CD4-positive, alpha-beta memory T cell (primary cell): ENCODE measurements around the gene SLC9C1. TPM values are rescaled to one million over a fixed set of nuclear protein-coding genes. Genes with fewer than 3 reads are reported as not detected.
A peak's percentile ranks its signal among the peaks of the same experiment; 100 is the strongest.

Source experiments
- CTCF ChIA-PET: fragments of 350-600 bp; sonication (Branson Sonifier 250); formaldehyde crosslinking; loops from one replicate; lab custom pipeline; 2021; ENCODE audit warnings: inconsistent platforms; ENCODE audit not compliant: partially characterized antibody; lab: Charles Lee
- POLR2A ChIA-PET: fragments of 350-600 bp; sonication (Branson Sonifier 250); formaldehyde crosslinking; loops from one replicate; lab custom pipeline; 2021; ENCODE audit not compliant: partially characterized antibody; lab: Charles Lee
- DNase-seq, 5 donors: peaks; one replicate each; pipeline versions ENCODE4 v3.0.0 to v3.0.0-alpha.2; 2020 to 2022; ENCODE audit warnings: mixed read lengths in 1 of 5
- H3K27ac ChIP-seq: one replicate; pipeline ENCODE4 v1.7.0; 2013; ENCODE audit warnings: low read depth, low read length
- H3K27me3 ChIP-seq: 2 replicates; pipeline ENCODE4 v1.7.0; 2013; ENCODE audit warnings: mild to moderate bottlenecking, low read length, moderate library complexity; ENCODE audit not compliant: insufficient read depth
- H3K36me3 ChIP-seq: 2 replicates; pipeline ENCODE4 v1.7.0; 2013; ENCODE audit warnings: mild to moderate bottlenecking, low read length, moderate library complexity; ENCODE audit not compliant: insufficient read depth
- H3K4me1 ChIP-seq: 2 replicates; pipeline ENCODE4 v1.7.0; 2013; ENCODE audit warnings: mild to moderate bottlenecking, low read length, moderate library complexity; ENCODE audit not compliant: insufficient read depth
- H3K4me3 ChIP-seq, 2 donors: one replicate each; pipeline ENCODE4 v1.7.0; 2013; ENCODE audit warnings: low read length in 2 of 2, mild to moderate bottlenecking in 1 of 2
- H3K9me3 ChIP-seq, 2 donors: one replicate each; pipeline ENCODE4 v1.7.0; 2013; ENCODE audit warnings: low read length in 2 of 2, control low read depth in 1 of 2; ENCODE audit not compliant: control insufficient read depth in 1 of 2
- H3K27ac Mint-ChIP-seq, 7 donors: one replicate each; pipeline ENCODE4 v1.8.0; 2020 to 2021; ENCODE audit warnings: mixed read lengths in 7 of 7, mild to moderate bottlenecking in 6 of 7, inconsistent platforms in 3 of 7, moderate library complexity in 3 of 7
- H3K27me3 Mint-ChIP-seq, 2 donors: one replicate each; pipeline ENCODE4 v1.8.0; 2020 to 2021; ENCODE audit warnings: mixed read lengths in 2 of 2
- H3K36me3 Mint-ChIP-seq, 2 donors: one replicate each; pipeline ENCODE4 v1.8.0; 2020 to 2021; ENCODE audit warnings: mixed read lengths in 2 of 2, inconsistent platforms in 1 of 2, mild to moderate bottlenecking in 1 of 2
- H3K4me1 Mint-ChIP-seq, 4 donors: one replicate each; pipeline ENCODE4 v1.8.0; 2020 to 2021; ENCODE audit warnings: mixed read lengths in 4 of 4, mild to moderate bottlenecking in 1 of 4
- H3K4me3 Mint-ChIP-seq, 8 donors: one replicate each; pipeline ENCODE4 v1.8.0; 2020 to 2021; ENCODE audit warnings: mixed read lengths in 8 of 8, mild to moderate bottlenecking in 7 of 8, moderate library complexity in 6 of 8, inconsistent platforms in 3 of 8
- H3K9me3 Mint-ChIP-seq, 8 donors: one replicate each; pipeline ENCODE4 v1.8.0; 2020 to 2021; ENCODE audit warnings: mixed read lengths in 8 of 8, mild to moderate bottlenecking in 5 of 8, inconsistent platforms in 3 of 8, moderate library complexity in 1 of 8
- intact Hi-C: fragments of 100-400 bp; cut with micrococcal nuclease; formaldehyde crosslinking; loops from one replicate; pipeline ENCODE4 v1.15.1; 2023
- polyA plus RNA-seq, 2 donors: library from polyadenylated mRNA; unstranded; fragments of 300-500 nt; fragmentation: Illumina TruSeq; gene quantifications; one replicate each; pipeline ENCODE4 v1.2.3, GENCODE V29; 2021
- total RNA-seq, 2 experiments: library from RNA; stranded (reverse); gene quantifications; one replicate each; pipeline ENCODE4 v1.2.3, GENCODE V29; 2021

SLC9C1 gene
- total and polyA plus RNA-seq, 4 experiments from 2014 or later: not detected

- peaks cover 4 to 12% of the 10 kb centered on the region in 2 donors for H3K27me3 Mint-ChIP-seq
- H3K9me3 Mint-ChIP-seq: peaks cover 6 to 23% (median 16%) of the 10 kb centered on the region in 8 donors
- no peak overlapping the region for H3K4me3 Mint-ChIP-seq
- no peaks in the 10 kb centered on the region for H3K4me1 ChIP-seq
- no peaks in the 10 kb centered on the region for H3K4me1 Mint-ChIP-seq
- H3K36me3 Mint-ChIP-seq: peaks cover 0 to 2% of the 10 kb centered on the region in 2 donors
- ChIA-PET POLR2A (no interaction called here), CTCF (interaction anchor here (0.6 kb wide), 1 partner anchor 1532 kb away, joined by 3 read pairs; no protein-coding TSS in a partner anchor)
- no peaks in the 10 kb centered on the region for H3K27me3 ChIP-seq
- no peaks in the 10 kb centered on the region for H3K36me3 ChIP-seq
- H3K27ac ChIP-seq: no peak overlapping the region
- no peak overlapping the region for H3K27ac Mint-ChIP-seq
- H3K4me3 ChIP-seq: no peak overlapping the region
- intact Hi-C loops: no loop called here
- no peaks in the 10 kb centered on the region for H3K9me3 ChIP-seq
- no peak for DNase-seq
Measured at GRCh38 chr3:112253301-112253971, 40.6 kb downstream of the SLC9C1 start.

GRCh38 chr3:112247900-112248299, 46.1 kb downstream of the SLC9C1 start:
- peaks cover 0 to 2% of the 10 kb centered on the region in 2 donors for H3K36me3 Mint-ChIP-seq
- H3K4me3 ChIP-seq: no peak overlapping the region
- H3K27me3 Mint-ChIP-seq: peaks cover 3 to 4% of the 10 kb centered on the region in 2 donors
- no peaks in the 10 kb centered on the region for H3K4me1 ChIP-seq
- no peak overlapping the region for H3K27ac ChIP-seq
- H3K36me3 ChIP-seq: no peaks in the 10 kb centered on the region
- intact Hi-C loops: no loop called here
- H3K27ac Mint-ChIP-seq: no peak overlapping the region
- no peak overlapping the region for H3K4me3 Mint-ChIP-seq
- CTCF ChIA-PET: interaction anchor here (1.6 kb wide), 1 partner anchor 137 kb away, joined by 6 read pairs; no protein-coding TSS in a partner anchor
- no peaks in the 10 kb centered on the region for H3K9me3 ChIP-seq
- no peaks in the 10 kb centered on the region for H3K27me3 ChIP-seq
- DNase-seq: no peak
- peaks cover 0 to 5% (median 0%) of the 10 kb centered on the region in 8 donors for H3K9me3 Mint-ChIP-seq
- POLR2A ChIA-PET: no interaction called here
- no peaks in the 10 kb centered on the region for H3K4me1 Mint-ChIP-seq

GRCh38 chr3:112247350-112247749, 46.7 kb downstream of the SLC9C1 start:
- Mint-ChIP-seq H3K27ac (no peak overlapping the region), H3K4me1 (no peaks in the 10 kb centered on the region), H3K9me3 (peaks cover 0 to 5% (median 0%) of the 10 kb centered on the region in 8 donors), H3K36me3 (peaks cover 0 to 2% of the 10 kb centered on the region in 2 donors), H3K4me3 (no peak overlapping the region), H3K27me3 (peaks cover 3 to 4% of the 10 kb centered on the region in 2 donors)
- Histone ChIP-seq H3K4me3 (no peak overlapping the region), H3K9me3 (no peaks in the 10 kb centered on the region), H3K27me3 (no peaks in the 10 kb centered on the region), H3K27ac (no peak overlapping the region), H3K4me1 (no peaks in the 10 kb centered on the region), H3K36me3 (no peaks in the 10 kb centered on the region)
- ChIA-PET POLR2A (no interaction called here), CTCF (interaction anchor here (1.6 kb wide), 1 partner anchor 136 kb away, joined by 6 read pairs; no protein-coding TSS in a partner anchor)
- no peak for DNase-seq
- intact Hi-C loops: no loop called here

- Histone ChIP-seq H3K4me3 (no peak overlapping the region), H3K9me3 (no peaks in the 10 kb centered on the region), H3K4me1 (no peaks in the 10 kb centered on the region), H3K27ac (no peak overlapping the region), H3K36me3 (no peaks in the 10 kb centered on the region), H3K27me3 (no peaks in the 10 kb centered on the region)
- CTCF ChIA-PET: interaction anchor here (0.6 kb wide), 1 partner anchor 56 kb away, joined by 3 read pairs; no protein-coding TSS in a partner anchor
- H3K4me3 Mint-ChIP-seq: no peak overlapping the region
- POLR2A ChIA-PET: no interaction called here
- intact Hi-C loops: no loop called here
- H3K36me3 Mint-ChIP-seq: no peaks in the 10 kb centered on the region
- H3K4me1 Mint-ChIP-seq: peaks cover 0 to 4% (median 0%) of the 10 kb centered on the region in 4 donors
- DNase-seq: no peak
- peaks cover 0 to 8% (median 4%) of the 10 kb centered on the region in 8 donors for H3K9me3 Mint-ChIP-seq
- no peak overlapping the region for H3K27ac Mint-ChIP-seq
- peaks cover 0 to 3% of the 10 kb centered on the region in 2 donors for H3K27me3 Mint-ChIP-seq
Measured at GRCh38 chr3:112233083-112233482, 60.9 kb downstream of the SLC9C1 start.

GRCh38 chr3:112231727-112232126, 62.3 kb downstream of the SLC9C1 start:
- peak overlapping the region in 1 of 8 donors; percentile 33 for H3K4me3 Mint-ChIP-seq

GRCh38 chr3:112230033-112230432, 64.0 kb downstream of the SLC9C1 start:
- ChIA-PET CTCF (no interaction called here), POLR2A (no interaction called here)
- Mint-ChIP-seq H3K9me3 (peaks cover 2 to 33% (median 20%) of the 10 kb centered on the region in 8 donors), H3K4me3 (no peak overlapping the region), H3K4me1 (peaks cover 0 to 4% (median 0%) of the 10 kb centered on the region in 4 donors), H3K27ac (no peak overlapping the region), H3K36me3 (peaks cover 2 to 5% of the 10 kb centered on the region in 2 donors), H3K27me3 (peaks cover 0 to 1% of the 10 kb centered on the region in 2 donors)
- Histone ChIP-seq H3K9me3 (peaks cover 0 to 3% of the 10 kb centered on the region in 2 donors), H3K4me3 (no peak overlapping the region), H3K36me3 (no peaks in the 10 kb centered on the region), H3K27me3 (no peaks in the 10 kb centered on the region), H3K27ac (no peak overlapping the region), H3K4me1 (no peaks in the 10 kb centered on the region)
- intact Hi-C loops: no loop called here
- DNase-seq: no peak

More at GRCh38 chr3:112231727-112232126, 62.3 kb downstream of the SLC9C1 start:
- Mint-ChIP-seq H3K27me3 (peaks cover 0 to 1% of the 10 kb centered on the region in 2 donors), H3K4me1 (peaks cover 0 to 4% (median 0%) of the 10 kb centered on the region in 4 donors), H3K27ac (no peak overlapping the region), H3K9me3 (peaks cover 0 to 16% (median 8%) of the 10 kb centered on the region in 8 donors), H3K36me3 (no peaks in the 10 kb centered on the region)
- no peaks in the 10 kb centered on the region for H3K36me3 ChIP-seq
- CTCF ChIA-PET: no interaction called here
- intact Hi-C loops: no loop called here
- H3K4me1 ChIP-seq: no peaks in the 10 kb centered on the region
- no peak overlapping the region for H3K4me3 ChIP-seq
- H3K27ac ChIP-seq: no peak overlapping the region
- POLR2A ChIA-PET: no interaction called here
- no peaks in the 10 kb centered on the region for H3K27me3 ChIP-seq
- H3K9me3 ChIP-seq: peaks cover 0 to 3% of the 10 kb centered on the region in 2 donors
- DNase-seq: no peak

GRCh38 chr3:112228786-112229185, 65.2 kb downstream of the SLC9C1 start:
- peaks cover 2 to 40% (median 32%) of the 10 kb centered on the region in 8 donors for H3K9me3 Mint-ChIP-seq
- H3K27me3 ChIP-seq: no peaks in the 10 kb centered on the region
- no peaks in the 10 kb centered on the region for H3K4me1 ChIP-seq
- CTCF ChIA-PET: no interaction called here
- no peak overlapping the region for H3K4me3 Mint-ChIP-seq
- no peak for DNase-seq
- H3K27ac Mint-ChIP-seq: no peak overlapping the region
- H3K36me3 Mint-ChIP-seq: peaks cover 5 to 8% of the 10 kb centered on the region in 2 donors
- POLR2A ChIA-PET: no interaction called here
- peaks cover 0 to 3% of the 10 kb centered on the region in 2 donors for H3K9me3 ChIP-seq
- no peak overlapping the region for H3K4me3 ChIP-seq
- intact Hi-C loops: no loop called here
- no peaks in the 10 kb centered on the region for H3K36me3 ChIP-seq
- H3K27ac ChIP-seq: no peak overlapping the region
- H3K4me1 Mint-ChIP-seq: peaks cover 0 to 4% (median 0%) of the 10 kb centered on the region in 4 donors
- peaks cover 0 to 1% of the 10 kb centered on the region in 2 donors for H3K27me3 Mint-ChIP-seq
